Measurements from ENCODE around the gene SMYD5.

DNA sequence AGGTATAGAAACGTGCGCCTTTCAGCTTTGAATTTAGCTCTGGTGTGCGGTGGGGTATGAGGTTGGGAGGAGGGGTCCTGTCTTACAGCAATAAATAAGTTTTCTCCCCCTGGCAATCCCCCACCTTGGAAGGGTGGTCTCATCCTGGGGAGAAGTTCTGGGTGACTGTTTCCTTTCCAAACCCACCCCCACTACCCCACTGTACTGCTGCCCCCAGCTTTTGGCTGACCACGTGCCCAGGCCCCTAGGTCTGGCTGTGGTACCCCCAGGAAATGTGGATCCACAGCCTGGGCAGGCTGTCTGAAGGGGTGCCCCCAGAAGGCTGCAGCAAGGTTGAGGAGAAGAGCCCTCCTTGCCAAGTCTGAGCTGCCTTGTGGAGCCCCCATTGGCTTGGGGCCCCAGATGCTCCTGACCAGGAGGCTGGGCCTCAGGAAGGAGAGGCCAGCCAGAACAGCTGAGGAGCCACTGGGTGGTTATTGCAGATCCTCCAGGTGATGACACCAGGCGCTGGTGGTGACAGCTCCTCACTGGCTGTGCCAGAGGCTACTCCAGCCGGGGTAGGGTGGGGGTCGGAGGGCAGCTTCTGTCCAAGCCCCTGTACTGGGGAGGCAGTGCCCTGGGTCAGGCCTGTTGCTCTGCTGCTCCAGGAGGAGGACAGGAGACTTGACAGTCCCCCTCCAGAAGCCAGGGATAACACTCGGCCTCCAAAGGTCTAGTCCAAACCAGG, 44.3 kb downstream of the SMYD5 start:
- TF ChIP-seq, protein P1, sequence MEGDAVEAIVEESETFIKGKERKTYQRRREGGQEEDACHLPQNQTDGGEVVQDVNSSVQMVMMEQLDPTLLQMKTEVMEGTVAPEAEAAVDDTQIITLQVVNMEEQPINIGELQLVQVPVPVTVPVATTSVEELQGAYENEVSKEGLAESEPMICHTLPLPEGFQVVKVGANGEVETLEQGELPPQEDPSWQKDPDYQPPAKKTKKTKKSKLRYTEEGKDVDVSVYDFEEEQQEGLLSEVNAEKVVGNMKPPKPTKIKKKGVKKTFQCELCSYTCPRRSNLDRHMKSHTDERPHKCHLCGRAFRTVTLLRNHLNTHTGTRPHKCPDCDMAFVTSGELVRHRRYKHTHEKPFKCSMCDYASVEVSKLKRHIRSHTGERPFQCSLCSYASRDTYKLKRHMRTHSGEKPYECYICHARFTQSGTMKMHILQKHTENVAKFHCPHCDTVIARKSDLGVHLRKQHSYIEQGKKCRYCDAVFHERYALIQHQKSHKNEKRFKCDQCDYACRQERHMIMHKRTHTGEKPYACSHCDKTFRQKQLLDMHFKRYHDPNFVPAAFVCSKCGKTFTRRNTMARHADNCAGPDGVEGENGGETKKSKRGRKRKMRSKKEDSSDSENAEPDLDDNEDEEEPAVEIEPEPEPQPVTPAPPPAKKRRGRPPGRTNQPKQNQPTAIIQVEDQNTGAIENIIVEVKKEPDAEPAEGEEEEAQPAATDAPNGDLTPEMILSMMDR (IDR thresholded peaks at IDR 0.05), result no peak
- TF ChIP-seq POLR2A (IDR thresholded peaks at IDR 0.05) (no peak), POLR2AphosphoS5 (IDR thresholded peaks at IDR 0.05) (no peak)
